ENCODE data around the gene SEMA4C. TPM values are rescaled to one million over a fixed set of nuclear protein-coding genes. Genes with fewer than 3 reads are reported as not detected.

SEMA4C gene
- total RNA-seq, 1 donor from 2014 or later: 39.1 TPM

DNA sequence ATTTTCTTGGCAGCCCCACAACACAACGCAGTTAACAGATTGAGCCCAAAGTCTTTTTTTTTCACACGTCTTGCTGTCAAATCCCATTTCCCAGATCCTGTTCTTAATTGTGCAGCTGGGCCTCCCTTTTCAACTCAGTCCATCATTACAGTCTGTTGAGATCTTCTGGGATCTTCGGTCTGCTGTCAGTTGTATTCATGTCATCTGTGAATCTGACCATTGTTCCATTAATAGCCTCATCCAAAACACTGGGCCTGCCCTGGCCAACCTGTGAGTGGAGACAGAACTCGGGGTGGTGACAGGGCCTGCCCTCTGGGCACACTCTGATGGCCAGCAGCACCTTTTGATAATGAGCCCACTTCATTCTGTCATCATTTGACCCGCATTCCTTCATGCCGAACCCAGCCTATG lies 39.7 kb upstream of the SEMA4C start:
- peaks cover 50% of the 10 kb centered on the region for H3K4me1 Mint-ChIP-seq

DNA sequence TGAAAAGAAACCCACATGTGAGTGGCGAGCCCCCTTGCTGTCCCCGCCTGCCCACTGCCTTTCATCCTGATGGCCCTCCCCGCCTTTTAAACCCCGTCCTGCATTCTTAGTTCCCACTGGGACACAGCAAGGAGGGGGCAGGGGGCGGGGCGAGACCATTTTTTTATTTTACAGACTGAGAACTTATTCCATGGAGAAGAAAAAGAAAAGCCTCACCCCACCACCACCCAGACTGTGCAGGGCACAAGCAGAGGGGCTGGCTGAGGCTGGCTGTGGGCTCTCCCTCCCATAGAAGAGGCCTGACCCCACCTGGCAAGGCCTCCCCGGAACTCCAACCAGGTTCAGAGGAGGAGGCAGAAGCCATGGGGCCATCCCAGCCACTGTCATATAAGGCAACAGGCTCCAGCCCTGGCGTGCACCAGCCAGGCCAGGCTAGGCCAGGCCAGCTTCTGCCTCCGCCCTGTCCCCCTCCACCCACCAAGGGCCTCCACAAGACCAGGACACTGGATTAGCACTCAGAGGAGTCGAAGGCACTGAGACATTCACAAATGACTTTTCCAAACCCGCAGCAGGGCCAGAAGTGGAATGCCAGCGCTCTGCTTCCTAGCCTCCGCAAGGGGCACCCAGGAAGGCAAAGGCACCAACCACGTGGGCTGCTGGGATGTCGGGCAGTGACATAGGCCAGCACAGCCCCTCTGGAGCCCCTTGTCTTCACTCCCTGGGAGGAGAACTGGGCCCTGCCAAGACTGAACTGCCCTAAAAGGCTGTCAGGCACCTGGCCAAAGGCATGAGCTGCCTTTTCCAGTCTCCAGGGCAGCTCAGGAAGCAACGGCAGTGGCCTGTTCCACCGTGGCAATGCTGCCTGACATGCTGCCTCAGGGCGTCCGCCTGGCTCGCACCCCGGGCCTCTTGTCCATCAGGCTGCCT lies 37.5 kb upstream of the SEMA4C start:
- Mint-ChIP-seq H3K27me3 (ENCODE audit: insufficient read depth, low read depth) (peaks cover 11% of the 10 kb centered on the region), H3K9me3 (no peaks in the 10 kb centered on the region), H3K4me1 (peaks cover 51% of the 10 kb centered on the region), H3K36me3 (no peaks in the 10 kb centered on the region), H3K27ac (peak overlapping the region; percentile 96), H3K4me3 (peak overlapping the region; percentile 67)
- no peaks in the 10 kb centered on the region for H3K9me3 ChIP-seq (ENCODE audit: low read depth)
- H3K4me1 ChIP-seq: peaks cover 22% of the 10 kb centered on the region
- DNase-seq (ENCODE audit: low spot score): peak; percentile 91
- peak overlapping the region; percentile 35 for H2AFZ ChIP-seq (replicated peaks)
- H3K36me3 ChIP-seq: no peaks in the 10 kb centered on the region
- no peak overlapping the region for H3K9ac ChIP-seq
- TF ChIP-seq EZH2 (IDR thresholded peaks at IDR 0.05): no peak
- TF ChIP-seq, protein P1, sequence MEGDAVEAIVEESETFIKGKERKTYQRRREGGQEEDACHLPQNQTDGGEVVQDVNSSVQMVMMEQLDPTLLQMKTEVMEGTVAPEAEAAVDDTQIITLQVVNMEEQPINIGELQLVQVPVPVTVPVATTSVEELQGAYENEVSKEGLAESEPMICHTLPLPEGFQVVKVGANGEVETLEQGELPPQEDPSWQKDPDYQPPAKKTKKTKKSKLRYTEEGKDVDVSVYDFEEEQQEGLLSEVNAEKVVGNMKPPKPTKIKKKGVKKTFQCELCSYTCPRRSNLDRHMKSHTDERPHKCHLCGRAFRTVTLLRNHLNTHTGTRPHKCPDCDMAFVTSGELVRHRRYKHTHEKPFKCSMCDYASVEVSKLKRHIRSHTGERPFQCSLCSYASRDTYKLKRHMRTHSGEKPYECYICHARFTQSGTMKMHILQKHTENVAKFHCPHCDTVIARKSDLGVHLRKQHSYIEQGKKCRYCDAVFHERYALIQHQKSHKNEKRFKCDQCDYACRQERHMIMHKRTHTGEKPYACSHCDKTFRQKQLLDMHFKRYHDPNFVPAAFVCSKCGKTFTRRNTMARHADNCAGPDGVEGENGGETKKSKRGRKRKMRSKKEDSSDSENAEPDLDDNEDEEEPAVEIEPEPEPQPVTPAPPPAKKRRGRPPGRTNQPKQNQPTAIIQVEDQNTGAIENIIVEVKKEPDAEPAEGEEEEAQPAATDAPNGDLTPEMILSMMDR (IDR thresholded peaks at IDR 0.05): no peak
- no peak for TF ChIP-seq EZH2phosphoT487 (IDR thresholded peaks at IDR 0.05)
- peak overlapping the region; percentile 5 for H3K4me3 ChIP-seq
- no peaks in the 10 kb centered on the region for H4K20me1 ChIP-seq (ENCODE audit: low read depth)
- H3F3A ChIP-seq (ENCODE audit: low read depth): peaks cover 38% of the 10 kb centered on the region
- H3K4me2 ChIP-seq: peak overlapping the region; percentile 64
- H3K27ac ChIP-seq: peak overlapping the region; percentile 87
- no peaks in the 10 kb centered on the region for H3K79me2 ChIP-seq (ENCODE audit: low read depth)
- no peaks in the 10 kb centered on the region for H3K27me3 ChIP-seq

More for the DNA sequence above, 39.7 kb upstream of the SEMA4C start:
- peaks cover 2% of the 10 kb centered on the region for H3K9me3 Mint-ChIP-seq
- H3K36me3 Mint-ChIP-seq: no peaks in the 10 kb centered on the region
- no peaks in the 10 kb centered on the region for H4K20me1 ChIP-seq (ENCODE audit: low read depth)
- peaks cover 22% of the 10 kb centered on the region for H3K4me1 ChIP-seq
- H3K36me3 ChIP-seq: no peaks in the 10 kb centered on the region
- H3K27me3 ChIP-seq: no peaks in the 10 kb centered on the region
- H3K9ac ChIP-seq: no peak overlapping the region
- no peaks in the 10 kb centered on the region for H3K9me3 ChIP-seq (ENCODE audit: low read depth)
- peak overlapping the region; percentile 4 for H3K27ac Mint-ChIP-seq
- no peak for TF ChIP-seq EZH2 (IDR thresholded peaks at IDR 0.05)
- TF ChIP-seq, protein P1 (IDR thresholded peaks at IDR 0.05): no peak
- no peak for TF ChIP-seq EZH2phosphoT487 (IDR thresholded peaks at IDR 0.05)
- H3K27ac ChIP-seq: no peak overlapping the region
- no peaks in the 10 kb centered on the region for H3K79me2 ChIP-seq (ENCODE audit: low read depth)
- H2AFZ ChIP-seq (replicated peaks): no peak overlapping the region
- H3K4me2 ChIP-seq: no peak overlapping the region
- no peak overlapping the region for H3K4me3 ChIP-seq
- no peak for DNase-seq (ENCODE audit: low spot score)
- no peak overlapping the region for H3K4me3 Mint-ChIP-seq
- H3F3A ChIP-seq (ENCODE audit: low read depth): peaks cover 32% of the 10 kb centered on the region
- H3K27me3 Mint-ChIP-seq (ENCODE audit: insufficient read depth, low read depth): peaks cover 14% of the 10 kb centered on the region

DNA sequence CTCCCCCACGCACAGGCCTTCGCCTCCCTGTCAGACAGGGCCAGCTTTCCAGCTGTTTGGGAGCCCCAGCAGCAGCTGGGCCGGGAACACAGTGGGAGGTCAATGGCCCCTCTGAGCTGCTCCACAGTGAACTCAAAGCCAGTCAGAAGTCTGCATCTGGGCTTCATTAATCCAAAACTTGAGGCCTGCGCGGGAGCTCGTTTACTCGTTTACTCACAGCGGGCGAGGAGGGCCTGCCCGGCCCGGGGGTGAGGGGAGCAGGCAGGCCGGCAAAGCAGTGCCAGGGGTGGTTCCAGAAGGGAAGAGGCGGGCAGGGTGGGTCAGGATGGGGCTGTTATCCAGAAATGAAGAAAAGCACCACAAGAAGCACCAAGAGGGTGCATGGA lies 36.8 kb upstream of the SEMA4C start:
- Histone ChIP-seq H3K36me3 (no peaks in the 10 kb centered on the region), H2AFZ (replicated peaks) (peak overlapping the region; percentile 35), H3K4me3 (peak overlapping the region; percentile 5), H3K27me3 (no peaks in the 10 kb centered on the region), H4K20me1 (ENCODE audit: low read depth) (no peaks in the 10 kb centered on the region), H3K27ac (peak overlapping the region; percentile 87), H3K9me3 (ENCODE audit: low read depth) (no peaks in the 10 kb centered on the region), H3K4me1 (peaks cover 22% of the 10 kb centered on the region), H3K9ac (no peak overlapping the region), H3F3A (ENCODE audit: low read depth) (peaks cover 38% of the 10 kb centered on the region), H3K4me2 (peak overlapping the region; percentile 64), H3K79me2 (ENCODE audit: low read depth) (no peaks in the 10 kb centered on the region)
- Mint-ChIP-seq H3K4me3 (peak overlapping the region; percentile 60), H3K36me3 (no peaks in the 10 kb centered on the region), H3K27me3 (ENCODE audit: insufficient read depth, low read depth) (peaks cover 11% of the 10 kb centered on the region), H3K4me1 (peaks cover 47% of the 10 kb centered on the region), H3K27ac (peak overlapping the region; percentile 96), H3K9me3 (no peaks in the 10 kb centered on the region)
- TF ChIP-seq EZH2 (IDR thresholded peaks at IDR 0.05) (no peak), EZH2phosphoT487 (IDR thresholded peaks at IDR 0.05) (no peak)
- TF ChIP-seq, protein P1 (IDR thresholded peaks at IDR 0.05): no peak
- peak; percentile 79 for DNase-seq (ENCODE audit: low spot score)

Measured in neural progenitor cell (in vitro differentiated cells).